Measurements from ENCODE around the gene MDM1.

- no peak for TF ChIP-seq CTCF (conservative IDR thresholded peaks at IDR 0.05)
- no peak for TF ChIP-seq EZH2 (IDR thresholded peaks at IDR 0.05; ENCODE audit: low read depth)
Measured at GRCh38 chr12:68367903-68368302, 35.7 kb upstream of the MDM1 start.
